BE2C (cell line): ENCODE data around the gene CAMK2D.

ENCODE experiments used
- DNase-seq: peaks from one replicate; pipeline ENCODE4 v3.0.0-alpha.2; 2020
- H3K27me3 ChIP-seq: fragments of 250-450 bp; sonication (Bioruptor Pico); 2 replicates; pipeline ENCODE4 v1.5.1; 2020; ENCODE audit warnings: mild to moderate bottlenecking
- H3K36me3 ChIP-seq: fragments of 250-450 bp; sonication (Bioruptor Pico); 2 replicates; pipeline ENCODE4 v1.5.1; 2020; ENCODE audit warnings: mild to moderate bottlenecking
- H3K4me1 ChIP-seq: fragments of 250-450 bp; sonication (Bioruptor Pico); 2 replicates; pipeline ENCODE4 v1.5.1; 2020
- H3K4me3 ChIP-seq: 2 replicates; pipeline ENCODE4 v1.5.1; 2011; ENCODE audit warnings: low read depth, low read length
- H3K9me3 ChIP-seq: fragments of 250-450 bp; sonication (Bioruptor Pico); 2 replicates; pipeline ENCODE4 v1.5.1; 2020
- CTCF ChIP-seq: IDR thresholded peaks from 2 replicates; pipeline ENCODE4 v1.5.1; 2012; ENCODE audit warnings: mild to moderate bottlenecking, low read depth, low read length

Gene CAMK2D

GRCh38 chr4:113641025-113641431, 120.5 kb downstream of the CAMK2D start:
- Histone ChIP-seq H3K27me3 (no peaks in the 10 kb centered on the region), H3K36me3 (no peaks in the 10 kb centered on the region), H3K4me3 (no peak overlapping the region), H3K9me3 (no peaks in the 10 kb centered on the region), H3K4me1 (peaks cover 9% of the 10 kb centered on the region)
- DNase-seq, result no peak
- TF ChIP-seq CTCF, result no peak

- Histone ChIP-seq H3K9me3 (no peaks in the 10 kb centered on the region), H3K27me3 (no peaks in the 10 kb centered on the region), H3K4me3 (no peak overlapping the region), H3K36me3 (no peaks in the 10 kb centered on the region), H3K4me1 (peaks cover 8% of the 10 kb centered on the region)
- no peak for DNase-seq
- no peak for TF ChIP-seq CTCF
Observed at GRCh38 chr4:113639326-113639725, 122.2 kb downstream of the CAMK2D start.

GRCh38 chr4:113638562-113638832, 123.0 kb downstream of the CAMK2D start:
- Histone ChIP-seq H3K9me3 (no peaks in the 10 kb centered on the region), H3K4me3 (no peak overlapping the region), H3K4me1 (peaks cover 16% of the 10 kb centered on the region), H3K36me3 (no peaks in the 10 kb centered on the region), H3K27me3 (no peaks in the 10 kb centered on the region)
- no peak for TF ChIP-seq CTCF
- no peak for DNase-seq

- no peak overlapping the region for H3K4me3 ChIP-seq
- no peak for DNase-seq
Observed at GRCh38 chr4:113637823-113638561, 123.5 kb downstream of the CAMK2D start.

GRCh38 chr4:113637363-113637762, 124.2 kb downstream of the CAMK2D start:
- H3K27me3 ChIP-seq, result no peaks in the 10 kb centered on the region
- peaks cover 20% of the 10 kb centered on the region for H3K4me1 ChIP-seq
- no peak for DNase-seq
- no peaks in the 10 kb centered on the region for H3K36me3 ChIP-seq
- TF ChIP-seq CTCF, result no peak
- no peak overlapping the region for H3K4me3 ChIP-seq
- no peaks in the 10 kb centered on the region for H3K9me3 ChIP-seq

More at GRCh38 chr4:113637823-113638561, 123.5 kb downstream of the CAMK2D start:
- Histone ChIP-seq H3K27me3 (no peaks in the 10 kb centered on the region), H3K9me3 (no peaks in the 10 kb centered on the region), H3K36me3 (no peaks in the 10 kb centered on the region), H3K4me1 (peaks cover 15% of the 10 kb centered on the region)
- TF ChIP-seq CTCF, result no peak

- H3K9me3 ChIP-seq, result no peaks in the 10 kb centered on the region
- no peaks in the 10 kb centered on the region for H3K36me3 ChIP-seq
- no peak overlapping the region for H3K4me3 ChIP-seq
- peaks cover 20% of the 10 kb centered on the region for H3K4me1 ChIP-seq
- no peaks in the 10 kb centered on the region for H3K27me3 ChIP-seq
- TF ChIP-seq CTCF, result no peak
- DNase-seq, result no peak
Observed at GRCh38 chr4:113636877-113637276, 124.7 kb downstream of the CAMK2D start.
